MM.1S (cell line): ENCODE data around the gene KRT28.
A peak's percentile ranks its signal among the peaks of the same experiment; 100 is the strongest.

Experiments used
- DNase-seq: peaks from one replicate; pipeline ENCODE4 v3.0.0-alpha.2; 2015
- H2AFZ ChIP-seq: fragments of 300-600 bp; sonication (generic); 2 replicates; pipeline ENCODE4 v1.6.0; 2016; ENCODE audit warnings: antibody characterized with exemption, low read length
- H3F3A ChIP-seq: fragments of 300-600 bp; sonication (generic); 2 replicates; pipeline ENCODE4 v1.6.1; 2016; ENCODE audit warnings: mild to moderate bottlenecking, antibody characterized with exemption, low read length, moderate library complexity, mixed read lengths; ENCODE audit not compliant: insufficient read depth
- H3K27ac ChIP-seq: fragments of 300-600 bp; sonication (generic); 2 replicates; pipeline ENCODE4 v1.5.1; 2016; ENCODE audit warnings: mild to moderate bottlenecking, low read length
- H3K27me3 ChIP-seq: fragments of 300-600 bp; sonication (generic); replicated peaks from 2 replicates; pipeline ENCODE4 v1.6.0; 2016; ENCODE audit warnings: low read length; ENCODE audit not compliant: insufficient read depth
- H3K36me3 ChIP-seq: fragments of 300-600 bp; sonication (generic); replicated peaks from 2 replicates; pipeline ENCODE4 v1.6.1; 2016; ENCODE audit warnings: mild to moderate bottlenecking, low read length, mixed read lengths; ENCODE audit not compliant: insufficient read depth
- H3K4me1 ChIP-seq: fragments of 300-600 bp; sonication (generic); 2 replicates; pipeline ENCODE4 v1.6.1; 2016; ENCODE audit warnings: low read length, mixed read lengths
- H3K4me2 ChIP-seq: fragments of 300-600 bp; sonication (generic); 2 replicates; pipeline ENCODE4 v1.6.0; 2016; ENCODE audit warnings: low read depth, low read length
- H3K4me3 ChIP-seq: fragments of 300-600 bp; sonication (generic); 2 replicates; pipeline ENCODE4 v1.5.1; 2016; ENCODE audit warnings: low read length, mixed read lengths
- H3K79me2 ChIP-seq: fragments of 300-600 bp; sonication (generic); 2 replicates; pipeline ENCODE4 v1.6.1; 2016; ENCODE audit warnings: mixed run types, low read length, mixed read lengths
- H3K9ac ChIP-seq: fragments of 300-600 bp; sonication (generic); 2 replicates; pipeline ENCODE4 v1.6.1; 2016; ENCODE audit warnings: low read length, mixed read lengths
- H3K9me2 ChIP-seq: fragments of 300-600 bp; sonication (generic); replicated peaks from 2 replicates; pipeline ENCODE4 v1.6.1; 2016; ENCODE audit warnings: mild to moderate bottlenecking, low read length, mixed read lengths; ENCODE audit not compliant: insufficient read depth
- H3K9me3 ChIP-seq: fragments of 300-600 bp; sonication (generic); replicated peaks from 2 replicates; pipeline ENCODE4 v1.6.1; 2016; ENCODE audit warnings: mild to moderate bottlenecking, low read length, mixed read lengths; ENCODE audit not compliant: insufficient read depth
- H4K20me1 ChIP-seq: fragments of 300-600 bp; sonication (generic); 2 replicates; pipeline ENCODE4 v1.6.1; 2016; ENCODE audit warnings: mild to moderate bottlenecking, low read length, moderate library complexity, mixed read lengths; ENCODE audit not compliant: insufficient read depth
- EZH2 ChIP-seq: fragments of 300-600 bp; sonication (generic); optimal IDR thresholded peaks from 2 replicates; pipeline ENCODE3; 2017; ENCODE audit warnings: low read depth, mild to moderate bottlenecking, antibody characterized with exemption, low read length, mixed read lengths
- EZH2phosphoT487 ChIP-seq: fragments of 300-600 bp; sonication (generic); IDR thresholded peaks from 2 replicates; pipeline ENCODE4 v1.6.1; 2018; ENCODE audit warnings: antibody characterized with exemption, low read length
- TF ChIP-seq, protein P1 (sequence below): fragments of 300-600 bp; sonication (generic); IDR thresholded peaks from 2 replicates; pipeline ENCODE4 v1.5.1; 2016; ENCODE audit warnings: antibody characterized with exemption, low read length, mixed read lengths

The KRT28 gene

DNA sequence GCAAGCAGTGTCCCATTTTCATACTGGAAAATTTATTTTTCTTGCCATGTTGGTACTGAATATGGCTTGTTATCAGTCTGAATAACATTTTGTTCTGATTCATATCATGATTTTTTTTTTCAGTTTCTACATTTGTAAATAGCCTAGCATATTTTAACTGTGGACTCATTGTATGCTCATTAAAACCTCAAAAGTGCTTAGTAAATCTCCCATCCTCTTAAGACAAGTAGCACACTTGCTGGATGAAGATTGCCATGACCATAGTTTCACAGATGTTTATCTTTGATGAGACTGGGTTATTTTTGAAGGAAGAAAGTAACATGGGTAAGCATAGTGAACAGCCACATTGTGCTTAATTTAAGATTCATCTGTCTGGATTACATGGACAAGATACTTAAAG is 21.8 kb upstream of the KRT28 start:
- Histone ChIP-seq H3F3A (peaks cover 21% of the 10 kb centered on the region), H3K9ac (no peak overlapping the region), H2AFZ (no peak overlapping the region), H3K4me3 (no peak overlapping the region), H4K20me1 (no peaks in the 10 kb centered on the region), H3K4me2 (no peak overlapping the region), H3K27ac (no peak overlapping the region), H3K9me2 (no peaks in the 10 kb centered on the region), H3K79me2 (peaks cover 10% of the 10 kb centered on the region; the same call in 1 of the 2 replicates), H3K9me3 (no peaks in the 10 kb centered on the region), H3K36me3 (no peaks in the 10 kb centered on the region), H3K4me1 (0 out of 2 replicates have a peak, but pooled peaks cover 13% of the 10 kb centered on the region), H3K27me3 (no peaks in the 10 kb centered on the region)
- no peak for DNase-seq
- TF ChIP-seq, protein P1, sequence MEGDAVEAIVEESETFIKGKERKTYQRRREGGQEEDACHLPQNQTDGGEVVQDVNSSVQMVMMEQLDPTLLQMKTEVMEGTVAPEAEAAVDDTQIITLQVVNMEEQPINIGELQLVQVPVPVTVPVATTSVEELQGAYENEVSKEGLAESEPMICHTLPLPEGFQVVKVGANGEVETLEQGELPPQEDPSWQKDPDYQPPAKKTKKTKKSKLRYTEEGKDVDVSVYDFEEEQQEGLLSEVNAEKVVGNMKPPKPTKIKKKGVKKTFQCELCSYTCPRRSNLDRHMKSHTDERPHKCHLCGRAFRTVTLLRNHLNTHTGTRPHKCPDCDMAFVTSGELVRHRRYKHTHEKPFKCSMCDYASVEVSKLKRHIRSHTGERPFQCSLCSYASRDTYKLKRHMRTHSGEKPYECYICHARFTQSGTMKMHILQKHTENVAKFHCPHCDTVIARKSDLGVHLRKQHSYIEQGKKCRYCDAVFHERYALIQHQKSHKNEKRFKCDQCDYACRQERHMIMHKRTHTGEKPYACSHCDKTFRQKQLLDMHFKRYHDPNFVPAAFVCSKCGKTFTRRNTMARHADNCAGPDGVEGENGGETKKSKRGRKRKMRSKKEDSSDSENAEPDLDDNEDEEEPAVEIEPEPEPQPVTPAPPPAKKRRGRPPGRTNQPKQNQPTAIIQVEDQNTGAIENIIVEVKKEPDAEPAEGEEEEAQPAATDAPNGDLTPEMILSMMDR = no peak
- no peak for TF ChIP-seq EZH2phosphoT487
- TF ChIP-seq EZH2 = no peak

DNA sequence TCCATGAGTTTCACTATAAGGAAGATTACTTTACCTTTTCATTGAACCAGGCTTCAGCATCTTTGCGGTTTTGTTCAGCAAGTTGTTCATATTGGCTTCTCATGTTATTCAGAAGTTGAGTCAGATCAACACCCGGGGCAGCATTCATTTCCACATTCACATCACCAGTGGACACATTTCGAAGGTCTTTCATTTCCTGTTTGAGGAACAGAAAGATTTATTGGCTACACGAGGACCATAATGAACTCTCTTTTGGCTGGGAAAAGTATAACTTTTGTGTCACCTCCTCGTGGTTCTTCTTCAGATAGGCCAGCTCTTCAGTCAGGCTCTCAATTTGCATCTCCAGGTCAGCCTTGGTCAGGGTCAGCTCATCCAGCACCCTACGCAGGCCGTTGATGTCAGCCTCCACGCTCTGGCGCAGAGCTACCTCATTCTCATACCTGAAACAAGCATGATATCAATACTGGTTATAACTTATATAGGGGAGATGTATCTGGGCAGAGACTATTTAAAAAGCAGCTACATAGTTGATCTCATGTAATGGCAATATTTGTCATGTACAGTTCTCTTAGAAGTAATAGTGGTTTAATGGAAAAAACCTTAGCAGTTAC is 20.6 kb upstream of the KRT28 start:
- Histone ChIP-seq H3K9me3 (no peaks in the 10 kb centered on the region), H4K20me1 (no peaks in the 10 kb centered on the region), H2AFZ (no peak overlapping the region), H3K27ac (no peak overlapping the region), H3K36me3 (no peaks in the 10 kb centered on the region), H3K4me1 (0 out of 2 replicates have a peak, but pooled peaks cover 13% of the 10 kb centered on the region), H3K9ac (no peak overlapping the region), H3K4me3 (no peak overlapping the region), H3K4me2 (no peak overlapping the region), H3K79me2 (peaks cover 10% of the 10 kb centered on the region; the same call in 1 of the 2 replicates), H3K9me2 (no peaks in the 10 kb centered on the region), H3F3A (peaks cover 21% of the 10 kb centered on the region), H3K27me3 (no peaks in the 10 kb centered on the region)
- no peak for DNase-seq
- TF ChIP-seq EZH2 (no peak), EZH2phosphoT487 (no peak)
- TF ChIP-seq, protein P1 = no peak

DNA sequence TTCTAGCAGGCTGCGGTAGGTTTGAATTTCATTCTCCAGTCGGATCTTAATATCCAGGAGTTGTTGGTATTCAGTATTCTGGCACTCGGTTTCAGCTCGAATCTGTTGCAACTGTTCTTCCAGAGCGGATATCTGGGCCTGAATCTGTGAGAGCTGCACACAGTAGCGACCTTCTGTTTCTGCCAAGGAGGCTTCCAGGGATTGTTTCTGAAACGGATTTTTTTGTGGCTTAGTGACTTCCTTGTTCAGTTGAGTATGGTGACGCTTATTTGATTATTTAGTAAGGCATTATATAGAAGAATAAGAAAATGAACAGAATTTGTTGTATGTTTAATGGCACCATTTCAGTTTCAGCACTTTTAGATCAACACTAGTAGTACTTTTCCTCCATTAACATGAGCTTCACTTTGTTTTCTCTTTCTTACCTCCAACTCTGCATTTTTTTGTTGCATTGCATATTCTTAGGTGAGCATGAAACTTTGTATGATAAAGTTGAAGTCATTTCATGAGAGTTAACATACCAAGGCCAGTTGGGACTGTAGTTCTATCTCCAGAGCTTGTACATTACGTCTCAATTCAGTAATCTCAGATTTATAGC is 19.9 kb upstream of the KRT28 start:
- Histone ChIP-seq H3K4me3 (peak overlapping the region; percentile 65), H3K79me2 (peaks cover 10% of the 10 kb centered on the region; the same call in 1 of the 2 replicates), H3F3A (peaks cover 21% of the 10 kb centered on the region), H3K4me1 (0 out of 2 replicates have a peak, but pooled peaks cover 13% of the 10 kb centered on the region), H3K27me3 (no peaks in the 10 kb centered on the region), H3K4me2 (peak overlapping the region; percentile 34), H3K9me2 (no peaks in the 10 kb centered on the region), H3K9ac (no peak overlapping the region), H3K27ac (no peak overlapping the region; the same call in 1 of the 2 replicates), H2AFZ (peak overlapping the region; percentile 80), H3K9me3 (no peaks in the 10 kb centered on the region), H3K36me3 (no peaks in the 10 kb centered on the region), H4K20me1 (no peaks in the 10 kb centered on the region)
- DNase-seq = no peak
- TF ChIP-seq, protein P1 = no peak
- TF ChIP-seq EZH2 = no peak
- no peak for TF ChIP-seq EZH2phosphoT487
